A673 (cell line): ENCODE measurements around the gene DIP2B. TPM values are rescaled to one million over a fixed set of nuclear protein-coding genes. Genes with fewer than 3 reads are reported as not detected.

ENCODE experiments used
- BruUV-seq: library from RNA; stranded (reverse); fragments of 400-500 nt; replicated peaks from 2 replicates; lab custom pipeline; 2021; lab: Mats Ljungman, UMichigan
- CTCF ChIA-PET: fragments of 300-600 bp; sonication (Branson Sonifier 250); formaldehyde crosslinking; loops from one replicate; lab custom pipeline; 2022; ENCODE audit warnings: antibody characterized with exemption; lab: Charles Lee
- POLR2A ChIA-PET: fragments of 300-600 bp; sonication (Branson Sonifier 250); formaldehyde crosslinking; loops from one replicate; lab custom pipeline; 2022; ENCODE audit warnings: antibody characterized with exemption; ENCODE audit not compliant: low non-redundant PET; lab: Charles Lee
- DNase-seq: peaks from one replicate; pipeline ENCODE4 v3.0.0-alpha.2; 2015; ENCODE audit warnings: low spot score
- H3K27ac ChIP-seq: fragments of 200-600 bp; sonication (generic); 2 replicates; pipeline ENCODE4 v1.5.1; 2016; ENCODE audit warnings: mixed run types, low read depth, mild to moderate bottlenecking, mixed read lengths, antibody characterized with exemption, low read length; ENCODE audit not compliant: poor library complexity, severe bottlenecking
- H3K27me3 ChIP-seq: fragments of 200-600 bp; sonication (generic); replicated peaks from 2 replicates; pipeline ENCODE4 v1.6.1; 2017; ENCODE audit warnings: mixed run types, low read depth, mild to moderate bottlenecking, mixed read lengths, antibody characterized with exemption, low read length; ENCODE audit not compliant: insufficient read depth, poor library complexity
- H3K36me3 ChIP-seq: fragments of 200-600 bp; sonication (generic); 2 replicates; pipeline ENCODE4 v1.6.1; 2016; ENCODE audit warnings: mixed run types, mild to moderate bottlenecking, mixed read lengths, antibody characterized with exemption, low read length; ENCODE audit not compliant: insufficient read depth, poor library complexity, severe bottlenecking
- H3K4me1 ChIP-seq: fragments of 200-600 bp; sonication (generic); 2 replicates; pipeline ENCODE4 v1.6.1; 2017; ENCODE audit warnings: mixed run types, mild to moderate bottlenecking, mixed read lengths, antibody characterized with exemption, low read length; ENCODE audit not compliant: insufficient read depth, poor library complexity, severe bottlenecking
- H3K4me3 ChIP-seq: fragments of 200-600 bp; sonication (generic); 2 replicates; pipeline ENCODE4 v1.5.1; 2016; ENCODE audit warnings: low read depth, mixed run types, mild to moderate bottlenecking, mixed read lengths, low read length; ENCODE audit not compliant: poor library complexity, severe bottlenecking
- H3K9me3 ChIP-seq: fragments of 200-600 bp; sonication (generic); 2 replicates; pipeline ENCODE4 v1.6.1; 2016; ENCODE audit warnings: mixed run types, low read depth, mild to moderate bottlenecking, mixed read lengths, antibody characterized with exemption, low read length; ENCODE audit not compliant: poor library complexity, severe bottlenecking
- CTCF ChIP-seq: fragments of 300-800, 200-600 bp; sonication (generic); conservative IDR thresholded peaks from 2 replicates; pipeline ENCODE4 v1.5.1; 2017; ENCODE audit warnings: low read depth, mild to moderate bottlenecking, antibody characterized with exemption, low read length, moderate library complexity, mixed read lengths
- EZH2 ChIP-seq: fragments of 200-600 bp; sonication (generic); IDR thresholded peaks from 2 replicates; pipeline ENCODE4 v1.6.1; 2017; ENCODE audit warnings: borderline replicate concordance, low read depth, mild to moderate bottlenecking, mixed read lengths, antibody characterized with exemption, low read length; ENCODE audit not compliant: poor library complexity, severe bottlenecking
- intact Hi-C: fragments of 100-400 bp; cut with micrococcal nuclease; formaldehyde crosslinking; loops from one replicate; pipeline ENCODE4 v1.10.0; 2022; ENCODE audit not compliant: unreplicated experiment
- total RNA-seq: library from RNA; stranded (reverse); gene quantifications from 2 replicates; pipeline ENCODE4 v1.2.3, GENCODE V29; 2021

Gene DIP2B
- total RNA-seq, 1 experiment from 2014 or later: 40.5 TPM

DNA sequence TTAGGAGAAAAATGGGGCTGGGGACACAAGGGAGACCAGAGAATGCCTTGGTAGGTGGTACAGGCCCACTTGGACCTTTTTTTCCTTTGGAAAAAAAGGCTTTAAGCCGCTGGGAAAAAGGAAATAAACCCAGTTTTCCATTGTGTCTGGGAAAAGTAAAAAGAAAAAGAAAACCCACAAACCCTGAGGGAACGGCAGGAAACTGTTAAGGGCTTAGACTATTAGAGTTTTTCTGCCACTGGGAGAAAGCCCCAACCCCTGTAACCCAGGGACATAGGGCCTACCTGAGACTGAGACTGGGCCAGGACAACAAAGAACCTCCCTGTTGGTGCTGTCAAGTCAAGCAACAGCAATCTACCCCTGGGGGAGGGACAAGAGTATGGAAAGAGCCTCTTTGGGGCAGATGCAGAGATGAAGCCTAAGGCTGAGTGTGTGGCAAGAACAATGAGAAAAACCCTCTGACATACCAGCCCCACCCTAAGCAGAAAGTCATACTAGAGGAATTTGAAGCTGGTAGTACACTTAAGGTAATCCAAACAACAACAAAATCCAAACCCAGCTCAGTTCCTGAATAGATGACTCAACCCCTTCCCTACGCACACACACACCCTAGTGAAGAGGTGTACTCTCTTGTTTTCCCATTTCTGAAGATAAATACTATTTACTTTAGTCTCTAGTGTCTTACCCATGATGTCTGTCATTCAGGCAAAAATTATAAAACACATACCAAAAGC is 281.9 kb downstream of the DIP2B start:
- H3K27ac ChIP-seq: no peak overlapping the region

DNA sequence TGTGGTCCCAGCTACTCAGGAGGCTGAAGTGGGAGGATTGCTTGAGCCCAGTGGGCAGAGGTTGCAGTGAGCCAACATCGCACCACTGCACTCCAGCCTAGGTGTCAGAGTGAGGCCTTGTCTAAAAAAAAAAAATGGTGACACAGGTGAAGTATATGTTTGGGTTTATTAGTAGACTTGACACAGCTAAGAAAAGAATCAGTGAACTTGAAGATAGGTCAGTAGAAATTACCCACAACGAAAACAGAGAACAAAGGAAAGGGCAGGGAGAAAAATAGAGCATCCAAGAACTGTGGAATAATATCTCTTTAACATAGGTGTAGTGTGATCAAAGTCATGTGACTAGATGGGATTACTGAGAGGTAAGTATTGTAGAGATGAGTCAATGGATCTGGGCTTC is 282.8 kb downstream of the DIP2B start:
- ChIA-PET POLR2A (no interaction called here), CTCF (no interaction called here)
- H3K36me3 ChIP-seq: no peaks in the 10 kb centered on the region
- no peak overlapping the region for H3K4me3 ChIP-seq
- intact Hi-C loops: no loop called here
- BruUV-seq: no TSS peak
- TF ChIP-seq CTCF (no peak), EZH2 (no peak)
- H3K27ac ChIP-seq: no peak overlapping the region
- no peaks in the 10 kb centered on the region for H3K4me1 ChIP-seq
- DNase-seq: no peak
- H3K27me3 ChIP-seq: no peaks in the 10 kb centered on the region
- H3K9me3 ChIP-seq: no peaks in the 10 kb centered on the region

More for the DNA sequence above, 281.9 kb downstream of the DIP2B start:
- Histone ChIP-seq H3K4me3 (no peak overlapping the region), H3K9me3 (no peaks in the 10 kb centered on the region), H3K36me3 (no peaks in the 10 kb centered on the region), H3K27me3 (no peaks in the 10 kb centered on the region), H3K4me1 (no peaks in the 10 kb centered on the region)
- ChIA-PET CTCF (no interaction called here), POLR2A (no interaction called here)
- intact Hi-C loops: no loop called here
- DNase-seq: no peak
- TF ChIP-seq EZH2 (no peak), CTCF (no peak)
- no TSS peak for BruUV-seq

DNA sequence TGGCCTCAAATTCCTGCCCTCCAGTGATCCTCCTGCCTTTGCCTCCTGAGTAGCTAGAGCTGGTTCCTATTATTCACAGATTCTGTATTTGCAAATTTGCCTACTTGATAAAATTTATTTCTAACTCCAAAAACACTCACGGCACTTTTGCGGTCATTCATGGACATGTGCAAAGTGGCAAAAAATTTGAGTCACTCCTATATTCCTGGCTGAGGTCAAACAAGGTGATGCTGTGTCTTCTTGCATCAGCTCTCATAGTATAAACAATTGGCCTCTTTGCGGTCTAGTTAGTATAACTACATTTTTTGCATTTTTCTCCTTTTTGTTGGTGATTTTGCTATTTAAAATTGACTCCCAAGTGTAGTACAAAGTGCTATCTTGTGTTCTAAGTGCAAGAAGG is 283.8 kb downstream of the DIP2B start:
- CTCF ChIA-PET: no interaction called here

More for the DNA sequence above, 283.8 kb downstream of the DIP2B start:
- no peak overlapping the region for H3K4me3 ChIP-seq
- intact Hi-C loops: no loop called here
- no peak for DNase-seq
- H3K9me3 ChIP-seq: no peaks in the 10 kb centered on the region
- no TSS peak for BruUV-seq
- TF ChIP-seq EZH2: no peak
- no peak for TF ChIP-seq CTCF
- no peaks in the 10 kb centered on the region for H3K27me3 ChIP-seq
- H3K27ac ChIP-seq: no peak overlapping the region
- POLR2A ChIA-PET: no interaction called here
- no peaks in the 10 kb centered on the region for H3K36me3 ChIP-seq
- no peaks in the 10 kb centered on the region for H3K4me1 ChIP-seq
